Measurements from ENCODE around the gene SHB.

SHB gene

DNA sequence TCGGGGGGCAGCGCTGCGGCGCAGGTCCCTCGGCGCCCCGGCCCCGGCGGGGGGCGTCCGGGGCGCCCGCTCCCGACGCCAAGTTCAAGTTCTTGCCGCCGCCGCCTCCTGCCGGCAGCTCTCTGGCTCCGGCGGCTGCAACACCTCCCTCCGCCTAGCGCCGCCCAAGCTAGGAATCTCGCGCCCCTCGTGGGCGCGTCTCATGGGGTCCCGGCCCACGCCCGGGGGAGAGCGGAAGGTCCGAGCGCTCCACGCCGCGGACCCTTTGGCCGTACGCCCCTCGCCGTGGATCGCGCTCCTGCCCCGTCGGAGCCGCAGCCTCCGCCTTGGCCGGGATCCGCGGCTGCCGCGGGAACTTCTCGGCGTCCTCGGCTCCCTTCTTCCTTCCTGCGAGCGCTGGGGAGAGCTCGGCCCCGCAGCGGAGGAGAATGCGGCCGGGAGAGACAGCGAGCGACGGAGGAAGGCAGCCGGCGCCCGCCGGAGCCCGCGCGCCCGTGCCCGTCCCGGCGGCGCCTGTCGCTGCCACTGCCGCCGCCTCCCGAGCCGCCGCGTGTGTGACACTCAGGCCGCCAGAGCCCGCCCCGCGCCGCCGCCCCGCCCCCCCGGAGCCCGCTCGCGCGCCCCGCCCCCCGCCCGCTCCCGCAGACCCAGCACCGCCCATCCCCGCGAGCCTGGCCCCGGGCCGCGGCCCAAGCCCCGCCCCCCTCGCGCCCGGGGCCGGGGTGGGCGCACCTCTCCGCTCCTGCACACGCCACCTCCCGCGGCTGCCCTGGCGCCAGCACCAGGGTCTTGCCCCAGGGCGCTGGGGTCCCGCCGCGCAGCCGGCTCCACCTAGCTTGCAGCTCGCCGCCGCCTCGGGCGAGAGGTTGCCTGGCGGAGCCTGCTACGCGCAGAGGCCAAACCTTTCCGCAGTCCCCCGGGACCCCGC is at the start of gene SHB:
Gene SHB, minus strand, starts transcription at position 527 of the 928 bp plus-strand sequence. CDS start 582 bp downstream, outside the sequence.
- DNase-seq (ENCODE audit: low read depth), result no peak

- DNase-seq (ENCODE audit: low read depth), result no peak
Measured at GRCh38 chr9:38117651-38118050, 48.6 kb upstream of the SHB start.

GRCh38 chr9:38114905-38115304 is 45.9 kb upstream of the SHB start:
- no peak for DNase-seq (ENCODE audit: low read depth)

- no peak for DNase-seq (ENCODE audit: low read depth)
Measured at GRCh38 chr9:38112456-38112855, 43.4 kb upstream of the SHB start.

GRCh38 chr9:38112049-38112448 is 43.0 kb upstream of the SHB start:
- no peak for DNase-seq (ENCODE audit: low read depth)

DNA sequence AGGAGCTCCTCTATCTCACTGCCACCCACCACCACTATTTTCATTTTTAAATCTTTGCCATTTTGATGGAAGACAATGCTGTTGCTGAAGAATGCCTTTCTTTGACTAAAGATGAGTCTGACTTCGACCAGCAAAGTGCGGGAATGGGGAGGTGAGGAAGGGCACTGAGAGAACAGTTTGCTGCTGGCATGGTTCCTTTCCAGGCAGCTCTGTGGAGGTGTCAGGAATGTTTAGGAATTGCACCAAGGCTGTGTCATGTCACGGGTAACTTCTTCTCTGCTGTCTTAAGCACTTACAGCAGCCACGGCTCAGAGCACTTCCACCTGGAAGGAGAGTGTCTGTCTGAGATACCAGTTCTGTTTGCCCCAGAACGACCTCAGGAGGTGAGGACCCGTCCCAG is 41.4 kb upstream of the SHB start:
- DNase-seq (ENCODE audit: low read depth), result no peak

GRCh38 chr9:38109601-38110000 is 40.6 kb upstream of the SHB start:
- DNase-seq (ENCODE audit: low read depth), result no peak

DNA sequence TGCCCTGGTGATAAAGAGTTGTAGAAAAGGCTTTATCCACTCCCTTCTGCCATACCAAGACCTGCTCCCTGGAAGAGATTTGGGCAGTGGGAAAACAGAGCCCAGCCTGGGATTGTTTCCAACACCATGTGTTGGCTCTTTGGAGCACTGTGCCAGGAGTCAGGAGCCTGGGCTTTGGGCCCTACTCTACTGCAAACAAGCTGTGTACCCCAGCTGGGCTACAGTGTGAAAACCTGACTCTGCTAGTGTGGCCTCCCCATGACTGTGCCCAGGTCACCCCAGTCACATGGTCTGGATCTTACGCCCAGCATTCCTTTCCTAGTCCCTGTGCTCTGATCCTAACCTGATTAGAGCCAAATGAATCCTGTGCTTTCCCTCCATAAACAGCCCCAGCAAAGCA is 39.3 kb upstream of the SHB start:
- DNase-seq (ENCODE audit: low read depth), result no peak

GRCh38 chr9:38107811-38108304 is 38.8 kb upstream of the SHB start:
- DNase-seq (ENCODE audit: low read depth), result no peak

DNA sequence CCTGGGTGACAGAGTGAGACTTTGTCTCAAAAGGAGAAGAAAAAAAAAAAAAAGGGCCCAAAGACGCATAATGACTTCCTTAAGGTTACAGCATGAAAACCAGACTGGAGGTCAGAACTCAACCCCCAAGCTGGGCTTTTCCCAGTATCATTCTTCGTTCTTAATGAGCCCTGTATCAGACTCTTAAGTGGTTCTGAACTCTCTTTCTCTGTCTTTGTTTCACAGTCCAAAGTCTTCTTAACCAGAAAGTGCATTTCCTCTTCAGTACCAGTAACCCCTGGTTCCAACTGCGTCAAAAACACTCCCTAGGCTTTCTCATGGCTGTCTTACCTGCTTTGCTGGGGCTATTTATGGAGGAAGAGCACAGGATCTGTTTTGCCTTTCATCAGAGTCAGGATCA is 38.4 kb upstream of the SHB start:
- no peak for DNase-seq (ENCODE audit: low read depth)

GRCh38 chr9:38106488-38106887 is 37.5 kb upstream of the SHB start:
- no peak for DNase-seq (ENCODE audit: low read depth)

- DNase-seq (ENCODE audit: low read depth), result no peak
Measured at GRCh38 chr9:38103340-38103739, 34.3 kb upstream of the SHB start.

DNA sequence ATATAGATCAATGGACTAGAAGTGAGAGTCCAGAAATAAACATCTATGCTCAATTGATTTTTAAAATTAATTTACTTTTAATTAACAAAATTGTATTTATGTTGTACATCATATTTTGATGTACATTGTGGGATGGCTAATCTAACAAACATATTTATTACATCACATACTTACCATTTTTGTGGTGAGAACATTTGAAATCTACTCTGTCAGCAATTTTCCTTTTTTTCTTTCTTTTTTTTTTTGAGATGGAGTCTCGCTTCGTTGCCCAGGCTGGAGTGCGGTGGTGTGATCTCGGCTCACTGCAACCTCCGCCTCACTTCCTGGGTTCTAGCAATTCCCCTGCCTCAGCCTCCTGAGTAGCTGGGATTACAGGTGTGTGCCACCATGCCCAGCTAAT is 32.4 kb upstream of the SHB start:
- no peak for DNase-seq (ENCODE audit: low read depth)

- no peak for DNase-seq (ENCODE audit: low read depth)
Measured at GRCh38 chr9:38096238-38096805, 27.3 kb upstream of the SHB start.

GRCh38 chr9:38094165-38094564 is 25.1 kb upstream of the SHB start:
- DNase-seq (ENCODE audit: low read depth), result no peak

GRCh38 chr9:38092656-38093055 is 23.6 kb upstream of the SHB start:
- DNase-seq (ENCODE audit: low read depth), result no peak

DNA sequence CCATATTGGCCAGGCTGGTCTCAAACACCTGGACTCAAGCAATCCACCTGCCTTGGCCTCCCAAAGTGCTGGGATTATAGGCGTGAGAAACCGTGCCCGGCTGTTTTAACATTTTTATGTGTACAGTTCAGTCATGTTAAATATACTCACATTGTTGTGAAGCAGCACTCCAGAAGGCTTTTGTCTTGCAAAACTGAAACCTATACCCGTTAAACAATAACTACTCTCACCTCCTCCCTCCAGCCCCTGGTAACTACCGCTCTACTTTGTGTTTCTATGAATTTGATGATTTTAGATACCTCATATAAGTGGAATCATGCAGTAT is 23.1 kb upstream of the SHB start:
- DNase-seq (ENCODE audit: low read depth), result no peak

GRCh38 chr9:38091310-38092199 is 22.5 kb upstream of the SHB start:
- no peak for DNase-seq (ENCODE audit: low read depth)

DNA sequence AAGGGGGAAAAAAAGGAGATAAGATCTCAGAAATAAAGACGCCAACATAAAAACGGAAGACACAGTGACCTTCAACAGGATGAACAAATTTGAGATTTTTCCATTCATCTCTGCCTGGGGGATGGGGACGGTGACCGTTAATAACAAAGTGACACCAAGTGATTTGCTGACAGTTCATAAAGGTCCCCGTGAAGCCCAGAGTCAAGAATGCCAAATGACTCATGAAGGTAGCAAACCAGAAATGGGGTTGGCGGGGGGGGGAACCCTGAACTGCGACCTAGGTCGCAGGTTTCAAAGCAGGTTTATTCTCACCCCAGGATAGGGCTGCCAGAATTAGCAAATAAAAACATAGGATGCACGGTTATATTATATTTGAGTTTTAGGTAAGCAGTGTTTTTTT is 21.1 kb upstream of the SHB start:
- DNase-seq (ENCODE audit: low read depth), result no peak

GRCh38 chr9:38089387-38090165 is 20.5 kb upstream of the SHB start:
- DNase-seq (ENCODE audit: low read depth), result no peak

DNA sequence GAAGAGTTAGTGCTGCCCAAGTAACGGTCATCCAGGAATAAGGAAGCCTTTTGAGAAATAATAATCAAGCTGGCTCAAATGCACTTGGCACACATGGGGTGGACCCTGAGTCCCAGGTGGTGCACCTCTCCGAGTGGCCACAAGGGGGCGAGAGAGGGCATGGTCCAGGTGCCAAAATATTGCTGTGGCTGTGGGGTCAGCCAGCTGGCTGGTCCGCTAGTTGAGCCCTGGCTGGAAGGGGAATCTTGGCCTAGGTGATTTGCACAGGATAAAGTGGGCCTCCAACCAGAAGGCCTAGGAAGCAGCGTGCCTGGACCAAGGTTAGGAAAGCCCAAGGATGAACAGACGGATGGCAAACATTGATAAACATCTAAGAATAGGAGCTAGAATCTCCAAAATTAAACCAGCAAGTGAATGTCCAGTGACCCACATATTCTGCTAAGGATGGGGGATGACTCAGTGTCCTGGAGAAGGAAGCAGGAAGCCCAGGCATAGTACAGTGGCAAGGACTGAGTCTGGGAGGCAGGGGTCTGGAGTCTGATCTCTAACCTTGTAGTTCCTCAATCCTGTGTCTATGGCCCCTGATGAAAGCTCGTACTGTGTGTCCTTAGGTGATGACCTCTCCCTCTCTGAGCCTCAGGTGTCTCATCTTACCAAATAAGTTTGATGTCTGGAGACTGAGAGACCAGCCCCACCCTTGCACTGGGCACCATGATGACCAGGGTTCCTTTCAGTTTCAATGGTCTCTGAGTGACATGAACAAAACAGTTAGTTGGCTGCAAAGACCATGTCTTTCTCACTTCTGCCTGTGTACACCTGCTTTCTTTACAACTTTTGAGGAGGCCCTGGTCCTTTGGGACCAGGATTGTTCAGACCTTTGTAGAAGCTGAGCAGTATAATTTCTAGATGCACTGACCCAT is 19.2 kb upstream of the SHB start:
- DNase-seq (ENCODE audit: low read depth), result no peak

Data from HS-27A (cell line).